C4-2B (cell line): ENCODE data around the gene CD81.

Experiments used
- CTCF ChIP-seq: fragments of 450-650 bp; conservative IDR thresholded peaks from 2 replicates; pipeline ENCODE4 v1.5.1; 2017; ENCODE audit warnings: mild to moderate bottlenecking
- ZFX ChIP-seq: fragments of 450-650 bp; IDR thresholded peaks from 2 replicates; pipeline ENCODE4 v1.6.1; 2017

DNA sequence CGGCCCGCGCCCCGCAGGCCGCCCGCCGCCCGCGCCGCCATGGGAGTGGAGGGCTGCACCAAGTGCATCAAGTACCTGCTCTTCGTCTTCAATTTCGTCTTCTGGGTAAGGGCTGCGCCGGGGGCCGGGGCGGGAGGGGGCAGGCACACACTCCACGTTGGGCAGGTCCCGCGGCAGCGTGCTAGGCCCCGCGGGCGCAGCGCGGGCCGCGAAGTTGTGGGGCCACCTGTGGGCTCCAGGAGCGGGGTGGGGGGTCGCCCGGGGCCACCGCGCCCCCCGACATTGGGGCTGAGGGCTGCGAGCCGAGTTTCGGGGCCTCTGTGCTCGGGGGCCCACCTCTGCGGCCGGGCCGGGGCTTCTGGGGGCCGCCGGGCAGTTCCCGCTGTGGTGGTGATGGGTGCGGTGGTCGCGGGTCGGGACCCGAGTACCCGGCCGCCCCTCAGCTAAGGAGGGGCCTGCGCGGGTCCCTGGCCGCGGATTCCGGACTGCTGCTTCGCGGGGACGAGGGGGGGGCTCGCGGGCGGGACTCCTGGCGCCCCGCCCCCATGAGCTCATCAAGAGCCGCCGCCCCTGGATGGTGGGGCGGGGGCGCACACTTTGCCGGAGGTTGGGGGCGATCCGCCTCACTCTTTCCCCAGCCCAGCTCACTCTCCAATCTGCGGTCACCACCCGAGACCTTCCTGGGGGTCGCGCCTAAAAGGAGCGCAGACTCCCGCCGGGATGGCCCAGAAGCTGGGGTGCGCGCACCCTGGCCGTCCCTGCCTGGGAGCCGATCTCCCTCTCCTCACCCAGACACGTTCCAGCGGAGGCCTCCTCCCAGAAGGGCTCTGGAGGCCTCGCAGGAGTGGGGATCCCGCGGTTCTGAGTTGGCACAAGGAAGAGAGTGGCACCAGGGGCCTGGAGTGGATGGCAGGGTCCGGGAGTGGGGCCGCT, 667 bp downstream of the CD81 start:
- no peak for TF ChIP-seq CTCF
- peak; percentile 97; the same call in 1 of the 2 replicates for TF ChIP-seq ZFX
